ENCODE measurements around the gene NRXN2.

Gene NRXN2

GRCh38 chr11:64648551-64648950 lies 74.4 kb downstream of the NRXN2 start:
- no peaks in the 10 kb centered on the region for H3K36me3 ChIP-seq (ENCODE audit: insufficient read depth, low read length)
- H3K9ac ChIP-seq (ENCODE audit: low read depth, low read length) = no peak overlapping the region
- H3K4me1 ChIP-seq (ENCODE audit: insufficient read depth, low read length) = peaks cover 6% of the 10 kb centered on the region; the same call in 1 of the 2 replicates
- no peaks in the 10 kb centered on the region for H3K9me3 ChIP-seq (ENCODE audit: control insufficient read depth, insufficient read depth, low read length)

- H3K4me1 ChIP-seq (ENCODE audit: insufficient read depth, low read length) = peaks cover 6% of the 10 kb centered on the region; the same call in 1 of the 2 replicates
- no peaks in the 10 kb centered on the region for H3K9me3 ChIP-seq (ENCODE audit: control insufficient read depth, insufficient read depth, low read length)
- H3K36me3 ChIP-seq (ENCODE audit: insufficient read depth, low read length) = no peaks in the 10 kb centered on the region
- no peak overlapping the region for H3K9ac ChIP-seq (ENCODE audit: low read depth, low read length)
Measured at GRCh38 chr11:64647019-64647779, 75.8 kb downstream of the NRXN2 start.

DNA sequence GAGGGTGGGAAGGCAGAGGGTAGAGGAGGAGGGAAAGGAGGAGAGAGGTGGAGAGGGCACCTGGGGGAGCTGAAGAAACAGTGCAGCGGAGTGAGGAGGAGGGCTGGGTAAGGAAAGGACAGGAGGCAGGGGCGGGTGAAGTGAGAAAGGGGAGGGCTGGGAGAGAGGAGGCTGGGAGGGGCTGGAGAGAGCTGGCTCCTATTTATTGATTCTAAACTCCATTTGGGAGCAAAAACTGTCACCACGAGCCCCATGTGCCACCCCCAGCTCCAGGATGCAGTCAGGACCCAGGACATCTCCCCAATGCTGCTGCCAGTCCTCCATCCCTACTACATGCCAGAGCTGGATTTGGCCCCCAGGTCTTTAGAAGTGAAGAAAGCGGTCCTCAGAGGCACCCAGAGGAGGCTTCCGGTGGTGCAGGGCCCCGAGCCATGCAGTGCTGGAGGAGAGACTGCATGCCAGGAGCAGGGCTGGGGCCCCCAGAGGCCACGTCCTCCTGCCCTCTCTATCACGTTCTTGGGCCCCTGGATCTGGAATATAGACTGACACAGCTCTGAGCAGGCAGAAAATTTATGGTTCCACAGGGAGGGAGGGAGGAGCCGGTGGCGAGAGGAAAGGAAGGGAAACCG lies 78.2 kb downstream of the NRXN2 start:
- H3K9ac ChIP-seq (ENCODE audit: low read depth, low read length) = peak overlapping the region; percentile 45; the same call in 1 of the 2 replicates
- H3K9me3 ChIP-seq (ENCODE audit: control insufficient read depth, insufficient read depth, low read length) = no peaks in the 10 kb centered on the region
- no peaks in the 10 kb centered on the region for H3K36me3 ChIP-seq (ENCODE audit: insufficient read depth, low read length)
- H3K4me1 ChIP-seq (ENCODE audit: insufficient read depth, low read length) = peaks cover 6% of the 10 kb centered on the region; the same call in 1 of the 2 replicates

GRCh38 chr11:64643920-64644646 lies 78.9 kb downstream of the NRXN2 start:
- Histone ChIP-seq H3K9me3 (ENCODE audit: control insufficient read depth, insufficient read depth, low read length) (no peaks in the 10 kb centered on the region), H3K4me1 (ENCODE audit: insufficient read depth, low read length) (peaks cover 6% of the 10 kb centered on the region; the same call in 1 of the 2 replicates), H3K9ac (ENCODE audit: low read depth, low read length) (peak overlapping the region; percentile 45), H3K36me3 (ENCODE audit: insufficient read depth, low read length) (no peaks in the 10 kb centered on the region)

DNA sequence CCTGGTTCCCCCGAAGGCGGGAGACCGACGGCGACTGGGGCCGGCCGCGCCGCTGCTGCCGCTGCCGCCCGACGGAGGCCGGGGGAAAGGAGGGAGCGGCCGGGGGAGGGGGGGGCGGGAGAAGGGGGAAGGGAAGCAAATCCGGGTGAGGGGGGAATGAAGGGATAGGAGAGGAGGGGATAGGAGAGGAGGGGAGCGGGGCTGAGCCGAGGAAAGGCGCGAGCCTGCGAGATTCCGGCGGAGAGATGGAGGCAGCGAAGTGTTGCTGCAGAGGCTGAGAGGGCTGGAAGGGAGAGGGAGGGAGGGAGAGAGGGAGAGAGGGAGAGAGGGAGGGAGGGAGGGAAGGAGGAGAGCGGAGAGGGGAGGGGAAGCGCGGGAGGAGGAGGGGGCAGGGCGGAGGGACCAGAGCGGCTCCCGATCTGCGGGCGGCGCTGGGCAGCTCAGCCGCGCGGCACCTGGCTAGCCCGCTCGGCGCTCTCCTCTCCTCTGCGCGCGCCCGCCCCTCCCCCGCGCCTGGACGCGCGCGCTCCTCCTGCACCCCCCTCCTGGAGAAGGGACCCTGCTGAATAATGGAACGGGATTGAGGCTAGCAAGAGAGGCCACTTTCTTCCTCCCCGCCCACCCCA lies 79.6 kb downstream of the NRXN2 start:
- H3K4me1 ChIP-seq (ENCODE audit: insufficient read depth, low read length) = peaks cover 6% of the 10 kb centered on the region; the same call in 1 of the 2 replicates
- no peaks in the 10 kb centered on the region for H3K9me3 ChIP-seq (ENCODE audit: control insufficient read depth, insufficient read depth, low read length)
- H3K9ac ChIP-seq (ENCODE audit: low read depth, low read length) = peak overlapping the region; percentile 45
- no peaks in the 10 kb centered on the region for H3K36me3 ChIP-seq (ENCODE audit: insufficient read depth, low read length)

GRCh38 chr11:64642871-64643255 lies 80.1 kb downstream of the NRXN2 start:
- peak overlapping the region; percentile 44 for H3K9ac ChIP-seq (ENCODE audit: low read depth, low read length)
- H3K4me1 ChIP-seq (ENCODE audit: insufficient read depth, low read length) = peaks cover 6% of the 10 kb centered on the region; the same call in 1 of the 2 replicates
- H3K9me3 ChIP-seq (ENCODE audit: control insufficient read depth, insufficient read depth, low read length) = no peaks in the 10 kb centered on the region
- H3K36me3 ChIP-seq (ENCODE audit: insufficient read depth, low read length) = no peaks in the 10 kb centered on the region

- Histone ChIP-seq H3K9ac (ENCODE audit: low read depth, low read length) (peak overlapping the region; percentile 44; the same call in 1 of the 2 replicates), H3K4me1 (ENCODE audit: insufficient read depth, low read length) (peaks cover 6% of the 10 kb centered on the region; the same call in 1 of the 2 replicates), H3K36me3 (ENCODE audit: insufficient read depth, low read length) (no peaks in the 10 kb centered on the region), H3K9me3 (ENCODE audit: control insufficient read depth, insufficient read depth, low read length) (no peaks in the 10 kb centered on the region)
Measured at GRCh38 chr11:64642418-64642735, 80.6 kb downstream of the NRXN2 start.

DNA sequence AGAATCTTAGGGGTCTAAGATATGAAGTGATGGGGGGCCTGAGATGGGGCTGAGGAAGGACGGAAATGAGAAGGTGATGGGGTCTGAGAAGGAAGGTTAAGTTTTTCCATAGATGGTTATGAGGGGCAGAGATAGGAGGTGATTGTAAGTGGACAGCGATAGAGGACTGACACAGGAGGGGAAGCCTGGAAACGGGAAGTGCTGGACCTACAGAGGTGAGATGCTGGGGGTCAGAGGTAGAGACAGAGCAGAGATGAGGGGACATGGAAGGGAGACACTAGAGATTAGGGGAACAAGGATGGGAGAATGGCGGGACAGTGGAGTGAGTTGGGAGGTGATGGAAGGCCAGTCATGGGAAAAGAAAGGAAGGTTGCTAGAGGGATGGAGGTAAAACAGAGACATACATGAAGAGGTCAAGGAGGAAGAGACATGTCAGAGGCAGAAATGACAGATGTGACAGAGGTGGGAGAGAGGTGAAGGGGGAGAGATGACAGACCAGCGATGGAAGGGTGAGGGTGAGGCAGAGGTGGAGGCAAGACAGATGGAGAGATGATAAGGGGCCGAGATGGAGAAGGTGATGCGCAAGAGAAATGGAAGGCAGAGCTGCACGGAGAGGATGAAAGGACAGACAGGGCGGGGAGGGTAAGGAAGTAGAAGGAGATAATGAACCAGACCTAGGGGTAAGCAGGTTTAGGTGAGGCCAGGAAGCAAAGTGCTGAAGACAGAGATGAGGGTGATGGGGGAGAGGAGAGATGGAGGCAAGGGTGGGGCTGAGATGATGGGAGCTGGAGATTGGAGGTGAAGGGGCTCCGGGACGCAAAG lies 81.2 kb downstream of the NRXN2 start:
- H3K4me1 ChIP-seq (ENCODE audit: insufficient read depth, low read length) = peaks cover 6% of the 10 kb centered on the region; the same call in 1 of the 2 replicates
- no peak overlapping the region; the same call in 1 of the 2 replicates for H3K9ac ChIP-seq (ENCODE audit: low read depth, low read length)
- H3K36me3 ChIP-seq (ENCODE audit: insufficient read depth, low read length) = no peaks in the 10 kb centered on the region
- H3K9me3 ChIP-seq (ENCODE audit: control insufficient read depth, insufficient read depth, low read length) = no peaks in the 10 kb centered on the region

- H3K9me3 ChIP-seq (ENCODE audit: control insufficient read depth, insufficient read depth, low read length) = no peaks in the 10 kb centered on the region
Measured at GRCh38 chr11:64639885-64640284, 83.1 kb downstream of the NRXN2 start.

DNA sequence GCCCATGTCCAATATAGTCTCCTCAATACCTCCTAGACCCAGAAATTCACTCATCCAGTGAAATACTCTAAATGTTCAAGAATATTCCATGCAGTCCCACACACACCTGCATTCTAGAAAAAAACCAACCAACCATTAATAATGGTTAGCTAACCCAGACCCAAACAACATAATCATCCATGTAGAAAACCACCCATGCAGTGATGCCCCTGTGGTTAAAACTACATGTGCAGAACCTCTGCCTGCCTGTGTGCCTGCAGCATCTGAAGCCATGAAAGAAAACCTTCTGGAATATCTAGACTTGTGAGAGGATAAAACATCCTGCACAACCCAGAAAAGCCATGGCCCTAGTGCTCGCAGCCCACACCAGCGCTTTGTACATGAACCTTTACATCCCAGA lies 84.2 kb downstream of the NRXN2 start:
- Histone ChIP-seq H3K36me3 (ENCODE audit: insufficient read depth, low read length) (no peaks in the 10 kb centered on the region), H3K9ac (ENCODE audit: low read depth, low read length) (no peak overlapping the region), H3K4me1 (ENCODE audit: insufficient read depth, low read length) (no peaks in the 10 kb centered on the region; the same call in 1 of the 2 replicates), H3K9me3 (ENCODE audit: control insufficient read depth, insufficient read depth, low read length) (no peaks in the 10 kb centered on the region)

More at GRCh38 chr11:64639885-64640284, 83.1 kb downstream of the NRXN2 start:
- Histone ChIP-seq H3K4me1 (ENCODE audit: insufficient read depth, low read length) (peaks cover 6% of the 10 kb centered on the region; the same call in 1 of the 2 replicates), H3K9ac (ENCODE audit: low read depth, low read length) (no peak overlapping the region), H3K36me3 (ENCODE audit: insufficient read depth, low read length) (no peaks in the 10 kb centered on the region)

DNA sequence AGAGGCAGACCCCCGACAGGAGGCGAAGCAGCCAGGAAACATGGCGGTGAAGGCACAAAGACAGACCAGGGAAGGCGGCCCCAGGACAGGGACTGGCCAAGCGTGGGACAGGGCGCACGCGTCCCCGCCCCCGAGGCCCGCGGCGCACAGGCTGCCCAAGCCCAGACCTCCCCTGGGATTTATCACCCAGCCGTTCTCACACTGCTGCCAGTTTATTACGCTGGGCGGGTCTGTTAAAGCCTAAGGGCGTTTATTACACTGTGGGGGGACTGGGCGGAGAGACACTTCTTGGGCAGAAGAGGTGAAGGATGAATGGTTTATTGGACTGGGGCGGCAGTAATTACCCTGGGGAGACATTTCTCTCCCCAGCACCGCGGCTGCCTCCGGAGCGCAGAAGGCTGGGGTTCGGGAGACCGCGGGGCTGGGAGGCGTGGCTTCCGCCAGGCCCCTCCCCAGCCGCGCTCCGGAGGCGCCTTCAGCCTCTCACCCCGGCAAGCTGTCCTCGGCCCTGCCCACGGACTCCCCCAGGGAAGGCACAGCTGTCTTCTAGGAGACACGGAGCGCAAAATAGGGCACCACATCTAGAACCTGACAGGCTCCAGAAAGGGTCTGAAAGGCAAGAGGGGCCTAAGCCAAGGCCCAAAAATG lies 84.9 kb downstream of the NRXN2 start:
- H3K36me3 ChIP-seq (ENCODE audit: insufficient read depth, low read length) = no peaks in the 10 kb centered on the region
- no peaks in the 10 kb centered on the region for H3K9me3 ChIP-seq (ENCODE audit: control insufficient read depth, insufficient read depth, low read length)
- peak overlapping the region; percentile 60; the same call in 1 of the 2 replicates for H3K9ac ChIP-seq (ENCODE audit: low read depth, low read length)
- H3K4me1 ChIP-seq (ENCODE audit: insufficient read depth, low read length) = no peaks in the 10 kb centered on the region

GRCh38 chr11:64637334-64638017 lies 85.5 kb downstream of the NRXN2 start:
- Histone ChIP-seq H3K9ac (ENCODE audit: low read depth, low read length) (peak overlapping the region; percentile 60; the same call in 1 of the 2 replicates), H3K4me1 (ENCODE audit: insufficient read depth, low read length) (no peaks in the 10 kb centered on the region), H3K36me3 (ENCODE audit: insufficient read depth, low read length) (no peaks in the 10 kb centered on the region), H3K9me3 (ENCODE audit: control insufficient read depth, insufficient read depth, low read length) (no peaks in the 10 kb centered on the region)
